WTC11 (cell line): ENCODE data around the gene NMT2. TPM values are rescaled to one million over a fixed set of nuclear protein-coding genes. Genes with fewer than 3 reads are reported as not detected.

Source experiments
- ATAC-seq: fragments of 200-7000 bp; cut with Tn5 transposase; 2 replicates; pipeline ENCODE4 v1.10.0; 2021; ENCODE audit warnings: mild to moderate bottlenecking, moderate library complexity
- CTCF ChIA-PET: fragments of 300-600 bp; sonication (Branson Sonifier 250); formaldehyde crosslinking; loops from one replicate; lab custom pipeline; 2021; ENCODE audit warnings: antibody characterized with exemption; lab: Charles Lee
- POLR2A ChIA-PET: fragments of 350-600 bp; sonication (Branson Sonifier 250); formaldehyde crosslinking; loops from one replicate; lab custom pipeline; 2021; ENCODE audit warnings: antibody characterized with exemption; lab: Charles Lee
- DNase-seq: peaks from one replicate; pipeline ENCODE4 v3.0.0; 2021; ENCODE audit warnings: low spot score
- H3K27ac Mint-ChIP-seq: 2 replicates; pipeline ENCODE4 v1.8.0; 2021; ENCODE audit warnings: mixed read lengths
- H3K27me3 Mint-ChIP-seq: 2 replicates; pipeline ENCODE4 v1.8.0; 2021; ENCODE audit warnings: low read depth, mild to moderate bottlenecking, moderate library complexity, mixed read lengths
- H3K36me3 Mint-ChIP-seq: 2 replicates; pipeline ENCODE4 v1.8.0; 2021; ENCODE audit warnings: mixed read lengths
- H3K4me1 Mint-ChIP-seq: 2 replicates; pipeline ENCODE4 v1.8.0; 2022; ENCODE audit warnings: mixed read lengths
- H3K4me3 Mint-ChIP-seq: 2 replicates; pipeline ENCODE4 v1.8.0; 2021; ENCODE audit warnings: mild to moderate bottlenecking, moderate library complexity, mixed read lengths
- H3K9me3 Mint-ChIP-seq: 2 replicates; pipeline ENCODE4 v1.8.0; 2021; ENCODE audit warnings: mixed read lengths
- CBFB ChIP-seq: sonication (generic); formaldehyde crosslinking; IDR thresholded peaks from 2 replicates; pipeline ENCODE4 v1.8.1; 2022; ENCODE audit warnings: mild to moderate bottlenecking, low read depth, missing genetic modification reagents
- CDX4 ChIP-seq: fragments of 250-450 bp; sonication (Bioruptor Pico); IDR thresholded peaks from 2 replicates; pipeline ENCODE4 v1.9.0; 2021; ENCODE audit warnings: moderate library complexity, mild to moderate bottlenecking, inconsistent platforms, borderline replicate concordance
- CREM ChIP-seq: sonication (generic); formaldehyde crosslinking; IDR thresholded peaks from 2 replicates; pipeline ENCODE4 v1.8.1; 2022; ENCODE audit warnings: mild to moderate bottlenecking, missing genetic modification reagents, moderate library complexity
- CTCF ChIP-seq: fragments of 200-600 bp; IDR thresholded peaks from 2 replicates; pipeline ENCODE4 v1.8.0; 2022; ENCODE audit warnings: antibody characterized with exemption
- E2F5 ChIP-seq: sonication (generic); formaldehyde crosslinking; IDR thresholded peaks from 2 replicates; pipeline ENCODE4 v1.8.1; 2022; ENCODE audit warnings: mild to moderate bottlenecking, moderate library complexity, missing genetic modification reagents
- ETV6 ChIP-seq: sonication (generic); formaldehyde crosslinking; IDR thresholded peaks from 2 replicates; pipeline ENCODE4 v1.8.1; 2022; ENCODE audit warnings: mild to moderate bottlenecking, missing genetic modification reagents
- IRF1 ChIP-seq: sonication (generic); formaldehyde crosslinking; IDR thresholded peaks from 2 replicates; pipeline ENCODE4 v1.8.0; 2023; ENCODE audit warnings: missing genetic modification reagents
- MAX ChIP-seq: sonication (generic); formaldehyde crosslinking; IDR thresholded peaks from 2 replicates; pipeline ENCODE4 v1.8.0; 2022; ENCODE audit warnings: mild to moderate bottlenecking, missing genetic modification reagents
- MLX ChIP-seq: sonication (generic); formaldehyde crosslinking; IDR thresholded peaks from 2 replicates; pipeline ENCODE4 v1.8.1; 2023; ENCODE audit warnings: mild to moderate bottlenecking, missing genetic modification reagents, moderate library complexity
- MXD4 ChIP-seq: fragments of 250-450 bp; sonication (Bioruptor Pico); IDR thresholded peaks from 2 replicates; pipeline ENCODE4 v1.8.0; 2021; ENCODE audit warnings: mild to moderate bottlenecking, moderate library complexity, borderline replicate concordance
- NFATC4 ChIP-seq: fragments of 250-450 bp; sonication (Bioruptor Pico); IDR thresholded peaks from 2 replicates; pipeline ENCODE4 v1.9.0; 2021; ENCODE audit warnings: mild to moderate bottlenecking
- RORB ChIP-seq: fragments of 250-450 bp; sonication (Bioruptor Pico); IDR thresholded peaks from 2 replicates; pipeline ENCODE4 v1.9.0; 2021; ENCODE audit warnings: mild to moderate bottlenecking
- SMAD4 ChIP-seq: sonication (generic); formaldehyde crosslinking; IDR thresholded peaks from 2 replicates; pipeline ENCODE4 v1.8.0; 2022; ENCODE audit warnings: mild to moderate bottlenecking, missing genetic modification reagents
- USF1 ChIP-seq: sonication (generic); formaldehyde crosslinking; IDR thresholded peaks from 2 replicates; pipeline ENCODE4 v1.8.0; 2022; ENCODE audit warnings: mild to moderate bottlenecking, missing genetic modification reagents
- ZNF317 ChIP-seq: sonication (generic); formaldehyde crosslinking; IDR thresholded peaks from 2 replicates; pipeline ENCODE4 v1.8.1; 2023; ENCODE audit warnings: low read depth, mild to moderate bottlenecking, moderate library complexity, missing genetic modification reagents, borderline replicate concordance
- ZNF396 ChIP-seq: fragments of 250-450 bp; sonication (Bioruptor Pico); IDR thresholded peaks from 2 replicates; pipeline ENCODE4 v1.8.0; 2021; ENCODE audit warnings: mild to moderate bottlenecking, moderate library complexity, borderline replicate concordance
- ZNF416 ChIP-seq: fragments of 250-450 bp; sonication (Bioruptor Pico); IDR thresholded peaks from 2 replicates; pipeline ENCODE4 v1.9.0; 2021; ENCODE audit warnings: mild to moderate bottlenecking, inconsistent platforms
- ZNF532 ChIP-seq: fragments of 250-450 bp; sonication (Bioruptor Pico); IDR thresholded peaks from 2 replicates; pipeline ENCODE4 v1.9.0; 2021; ENCODE audit warnings: mild to moderate bottlenecking, borderline replicate concordance
- ZNF671 ChIP-seq: fragments of 250-450 bp; sonication (Bioruptor Pico); IDR thresholded peaks from 2 replicates; pipeline ENCODE4 v1.8.0; 2021; ENCODE audit warnings: mild to moderate bottlenecking
- total RNA-seq: library from RNA; stranded (reverse); gene quantifications from 3 replicates; pipeline ENCODE4 v1.2.3, GENCODE V29; 2021

NMT2 gene
- total RNA-seq, 1 experiment from 2014 or later = 11.7 TPM

GRCh38 chr10:15131330-15131729, 37.2 kb downstream of the NMT2 start:
- H3K27me3 Mint-ChIP-seq = no peaks in the 10 kb centered on the region
- ChIA-PET POLR2A (no interaction called here), CTCF (interaction anchor here (0.6 kb wide), 1 partner anchor 238 kb away, joined by 3 read pairs; no protein-coding TSS in a partner anchor)
- no peak overlapping the region for H3K27ac Mint-ChIP-seq
- TF ChIP-seq E2F5 (CRISPR knock-in tag) (no peak), CBFB (no peak), MAX (no peak), CREM (CRISPR knock-in tag) (no peak)
- H3K4me3 Mint-ChIP-seq = no peak overlapping the region
- peaks cover 42% of the 10 kb centered on the region for H3K36me3 Mint-ChIP-seq
- H3K9me3 Mint-ChIP-seq = peaks cover 4% of the 10 kb centered on the region
- H3K4me1 Mint-ChIP-seq = no peaks in the 10 kb centered on the region
- DNase-seq = no peak
- no peak for ATAC-seq

GRCh38 chr10:15124908-15125307, 43.6 kb downstream of the NMT2 start:
- Mint-ChIP-seq H3K36me3 (peaks cover 27% of the 10 kb centered on the region), H3K4me3 (no peak overlapping the region), H3K4me1 (no peaks in the 10 kb centered on the region), H3K9me3 (peaks cover 4% of the 10 kb centered on the region), H3K27me3 (no peaks in the 10 kb centered on the region), H3K27ac (no peak overlapping the region)
- DNase-seq (no peak), ATAC-seq (no peak)
- CTCF ChIA-PET = no interaction called here
- POLR2A ChIA-PET = no interaction called here
- TF ChIP-seq MXD4 (CRISPR knock-in tag) (no peak), NFATC4 (CRISPR knock-in tag) (no peak), SMAD4 (no peak), ZNF396 (CRISPR knock-in tag) (no peak), ZNF671 (CRISPR knock-in tag) (no peak), ETV6 (CRISPR knock-in tag) (no peak), RORB (CRISPR knock-in tag) (no peak), ZNF532 (CRISPR knock-in tag) (no peak), ZNF416 (no peak), IRF1 (CRISPR knock-in tag) (no peak), CDX4 (no peak)
- TF ChIP-seq, all 79 proteins: peak for 0

- ATAC-seq = no peak
- H3K27me3 Mint-ChIP-seq = no peaks in the 10 kb centered on the region
- H3K9me3 Mint-ChIP-seq = peaks cover 4% of the 10 kb centered on the region
- ChIA-PET POLR2A (no interaction called here), CTCF (no interaction called here)
- TF ChIP-seq ZNF317 (CRISPR knock-in tag) = no peak
- TF ChIP-seq ETV6 (CRISPR knock-in tag) = no peak
- TF ChIP-seq CTCF = no peak
- TF ChIP-seq MLX (CRISPR knock-in tag) = no peak
- no peak for TF ChIP-seq USF1 (CRISPR knock-in tag)
- DNase-seq = no peak
- peaks cover 29% of the 10 kb centered on the region for H3K36me3 Mint-ChIP-seq
- no peak overlapping the region for H3K4me3 Mint-ChIP-seq
- no peaks in the 10 kb centered on the region for H3K4me1 Mint-ChIP-seq
- peak overlapping the region; percentile 57; the same call in 1 of the 2 replicates for H3K27ac Mint-ChIP-seq
Measured at GRCh38 chr10:15124190-15124589, 44.3 kb downstream of the NMT2 start.
